Measurements from ENCODE around the gene TNNI3.
A peak's percentile ranks its signal among the peaks of the same experiment; 100 is the strongest.

Gene TNNI3

DNA sequence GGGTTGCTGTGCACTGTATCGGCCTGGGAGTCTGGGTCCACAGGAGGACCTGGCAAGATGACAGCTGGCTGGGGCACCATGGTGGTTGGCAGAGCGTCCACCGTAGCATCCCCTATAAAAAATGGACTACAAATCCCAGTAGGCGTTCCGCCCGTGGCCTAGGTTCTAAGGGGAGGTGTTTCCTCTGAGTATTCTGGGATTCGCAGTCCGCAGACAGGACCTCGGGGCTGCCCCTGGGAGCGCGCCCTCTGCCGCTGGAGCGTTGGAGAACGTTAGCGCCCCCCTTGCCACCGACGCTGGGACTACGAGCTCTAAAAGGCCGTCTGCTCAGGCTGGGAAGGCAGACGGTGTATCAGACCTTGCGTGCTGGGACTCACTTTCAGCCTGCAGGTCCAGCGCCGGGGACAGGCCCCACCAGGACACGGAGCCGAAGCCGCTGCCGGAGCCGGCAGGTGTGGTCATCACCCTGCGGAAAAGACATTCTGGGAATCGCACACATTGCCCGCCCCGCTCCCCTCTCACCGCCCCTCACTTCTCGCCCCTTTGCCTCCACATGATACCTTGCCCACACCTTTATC lies 8.5 kb upstream of the TNNI3 start:
- peak overlapping the region; percentile 63 for H3K4me3 ChIP-seq (ENCODE audit: low read depth, low read length)
- H3K4ac ChIP-seq (ENCODE audit: low read depth, low read length) = no peak overlapping the region
- H4K91ac ChIP-seq (ENCODE audit: low read depth, low read length) = no peak overlapping the region
- no peaks in the 10 kb centered on the region for H3K79me1 ChIP-seq (ENCODE audit: low read length)
- H4K8ac ChIP-seq (ENCODE audit: low read depth, low read length) = no peak overlapping the region
- no peak overlapping the region for H2BK5ac ChIP-seq (ENCODE audit: low read depth, low read length, poor library complexity)
- DNase-seq = peak in 1 of 2 donors; percentile 84
- H3K79me2 ChIP-seq (ENCODE audit: control insufficient read depth, insufficient read depth, low read length, poor library complexity) = no peaks in the 10 kb centered on the region
- peaks cover 3% of the 10 kb centered on the region for H3K9me3 ChIP-seq (ENCODE audit: insufficient read depth, low read depth, low read length)
- H2AFZ ChIP-seq (ENCODE audit: insufficient read depth, low read length, poor library complexity) = peak overlapping the region; percentile 70
- peaks cover 2 to 3% of the 10 kb centered on the region in 2 experiments for H3K4me1 ChIP-seq (ENCODE audit: control insufficient read depth in 1 of 2, insufficient read depth in 2 of 2, low read length in 2 of 2)
- no peak overlapping the region for H2BK12ac ChIP-seq (ENCODE audit: low read length)
- H3K18ac ChIP-seq (ENCODE audit: low read length) = no peak overlapping the region
- no peak overlapping the region for H3K27ac ChIP-seq (ENCODE audit: low read depth, low read length)
- no peak overlapping the region for H2AK5ac ChIP-seq (ENCODE audit: low read length)
- H3K14ac ChIP-seq (ENCODE audit: low read length) = no peak overlapping the region
- H3K27me3 ChIP-seq (ENCODE audit: insufficient read depth, low read length) = peaks cover 7% of the 10 kb centered on the region
- H3K4me2 ChIP-seq (ENCODE audit: low read length) = peak overlapping the region; percentile 69
- no CpG with 5 or more reads among the region's 34 CpGs for WGBS (ENCODE audit: extremely low coverage, insufficient coverage, insufficient read length)
- H2BK120ac ChIP-seq (ENCODE audit: insufficient read depth, low read length, poor library complexity) = no peak overlapping the region
- H4K12ac ChIP-seq (ENCODE audit: low read depth, low read length) = no peak overlapping the region
- no peak overlapping the region for H3K9ac ChIP-seq (ENCODE audit: low read length)
- no peak overlapping the region for H3K23ac ChIP-seq (ENCODE audit: low read length)
- H3K36me3 ChIP-seq (ENCODE audit: control insufficient read depth in 1 of 2, insufficient read depth in 2 of 2, low read length in 2 of 2) = no peaks in the 10 kb centered on the region

DNA sequence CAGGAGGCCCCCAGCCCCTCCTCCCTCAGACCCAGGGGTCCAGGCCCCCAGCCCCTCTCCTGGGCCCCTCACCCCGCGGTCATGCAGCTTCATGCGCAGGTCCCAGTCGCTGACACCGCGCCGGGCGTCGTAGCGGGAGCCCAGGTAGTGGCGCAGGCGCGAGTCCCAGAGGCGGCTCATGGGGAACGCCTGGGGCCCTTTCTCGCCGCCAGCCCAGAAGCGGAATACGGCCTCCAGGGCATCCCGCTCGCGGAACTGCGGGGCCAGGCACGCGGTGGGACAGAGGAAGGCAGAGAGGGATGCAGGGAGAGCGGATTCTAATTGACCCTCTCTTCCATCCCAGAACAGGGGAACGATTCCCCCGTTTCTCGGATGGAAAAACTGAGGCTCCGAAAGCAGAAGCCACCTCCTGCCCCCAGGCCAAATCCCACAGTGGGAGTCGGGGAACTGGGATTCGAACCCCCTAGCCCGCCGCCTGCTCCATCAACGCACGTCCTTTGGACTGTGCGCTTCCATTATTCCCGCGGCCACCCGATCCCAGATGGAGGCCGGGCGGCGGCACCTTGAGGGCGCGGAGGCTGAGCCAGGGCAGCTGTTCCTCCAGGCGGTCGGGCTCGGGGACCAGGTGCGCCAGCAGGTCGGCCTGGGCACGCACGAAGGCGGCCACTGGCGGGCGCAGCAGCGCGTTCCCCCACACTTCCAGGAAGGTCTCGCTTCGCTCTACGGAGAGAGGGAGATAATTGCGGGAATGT lies 4.2 kb upstream of the TNNI3 start:
- Histone ChIP-seq H3K79me2 (ENCODE audit: control insufficient read depth, insufficient read depth, low read length, poor library complexity) (no peaks in the 10 kb centered on the region), H3K18ac (ENCODE audit: low read length) (no peak overlapping the region), H2BK12ac (ENCODE audit: low read length) (no peak overlapping the region), H3K4ac (ENCODE audit: low read depth, low read length) (no peak overlapping the region), H4K91ac (ENCODE audit: low read depth, low read length) (no peak overlapping the region), H3K9me3 (ENCODE audit: insufficient read depth, low read depth, low read length) (peaks cover 6% of the 10 kb centered on the region), H3K4me2 (ENCODE audit: low read length) (no peak overlapping the region), H2AK5ac (ENCODE audit: low read length) (no peak overlapping the region), H3K4me3 (ENCODE audit: low read depth, low read length) (no peak overlapping the region), H2BK120ac (ENCODE audit: insufficient read depth, low read length, poor library complexity) (no peak overlapping the region), H3K9ac (ENCODE audit: low read length) (no peak overlapping the region), H3K27me3 (ENCODE audit: insufficient read depth, low read length) (peaks cover 12% of the 10 kb centered on the region), H3K23ac (ENCODE audit: low read length) (no peak overlapping the region), H2AFZ (ENCODE audit: insufficient read depth, low read length, poor library complexity) (no peak overlapping the region), H4K8ac (ENCODE audit: low read depth, low read length) (no peak overlapping the region), H3K36me3 (ENCODE audit: control insufficient read depth in 1 of 2, insufficient read depth in 2 of 2, low read length in 2 of 2) (no peaks in the 10 kb centered on the region), H3K14ac (ENCODE audit: low read length) (no peak overlapping the region), H4K12ac (ENCODE audit: low read depth, low read length) (no peak overlapping the region), H3K4me1 (ENCODE audit: control insufficient read depth in 1 of 2, insufficient read depth in 2 of 2, low read length in 2 of 2) (peaks cover 2% of the 10 kb centered on the region in 2 experiments), H3K79me1 (ENCODE audit: low read length) (no peaks in the 10 kb centered on the region), H2BK5ac (ENCODE audit: low read depth, low read length, poor library complexity) (no peak overlapping the region), H3K27ac (ENCODE audit: low read depth, low read length) (no peak overlapping the region)
- DNase-seq = no peak
- WGBS (ENCODE audit: extremely low coverage, insufficient coverage, insufficient read length) = no CpG with 5 or more reads among the region's 61 CpGs

DNA sequence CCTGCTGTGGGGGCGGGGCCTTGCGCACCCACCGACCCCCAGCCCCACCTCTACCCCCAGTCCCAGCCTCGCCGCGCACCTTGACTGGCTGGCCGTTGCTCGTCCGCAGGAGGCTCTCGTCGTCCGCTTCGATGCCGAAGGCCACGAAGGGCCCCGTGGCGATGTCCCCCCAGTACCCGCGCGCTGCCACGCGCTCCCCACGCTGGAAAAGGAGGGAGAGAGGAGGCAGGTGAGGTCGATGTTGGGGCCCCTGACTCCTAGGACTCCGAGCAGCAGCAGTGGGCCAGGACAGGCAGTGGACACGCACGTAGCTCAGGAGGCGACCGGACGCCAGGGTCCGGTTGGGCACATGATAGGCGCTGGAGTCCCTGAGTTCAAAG lies 3.4 kb upstream of the TNNI3 start:
- Histone ChIP-seq H3K4me3 (ENCODE audit: low read depth, low read length) (no peak overlapping the region), H2AK5ac (ENCODE audit: low read length) (no peak overlapping the region), H3K23ac (ENCODE audit: low read length) (no peak overlapping the region), H3K27me3 (ENCODE audit: insufficient read depth, low read length) (peaks cover 20% of the 10 kb centered on the region), H3K14ac (ENCODE audit: low read length) (no peak overlapping the region), H4K91ac (ENCODE audit: low read depth, low read length) (no peak overlapping the region), H4K12ac (ENCODE audit: low read depth, low read length) (no peak overlapping the region), H3K4ac (ENCODE audit: low read depth, low read length) (no peak overlapping the region), H2BK120ac (ENCODE audit: insufficient read depth, low read length, poor library complexity) (no peak overlapping the region), H3K9me3 (ENCODE audit: insufficient read depth, low read depth, low read length) (peaks cover 11% of the 10 kb centered on the region), H2BK12ac (ENCODE audit: low read length) (no peak overlapping the region), H2AFZ (ENCODE audit: insufficient read depth, low read length, poor library complexity) (no peak overlapping the region), H3K4me1 (ENCODE audit: control insufficient read depth in 1 of 2, insufficient read depth in 2 of 2, low read length in 2 of 2) (peaks cover 0 to 2% of the 10 kb centered on the region in 2 experiments), H4K8ac (ENCODE audit: low read depth, low read length) (no peak overlapping the region), H3K18ac (ENCODE audit: low read length) (no peak overlapping the region), H2BK5ac (ENCODE audit: low read depth, low read length, poor library complexity) (no peak overlapping the region), H3K9ac (ENCODE audit: low read length) (no peak overlapping the region), H3K27ac (ENCODE audit: low read depth, low read length) (no peak overlapping the region), H3K79me1 (ENCODE audit: low read length) (no peaks in the 10 kb centered on the region), H3K4me2 (ENCODE audit: low read length) (no peak overlapping the region), H3K79me2 (ENCODE audit: control insufficient read depth, insufficient read depth, low read length, poor library complexity) (no peaks in the 10 kb centered on the region), H3K36me3 (ENCODE audit: control insufficient read depth in 1 of 2, insufficient read depth in 2 of 2, low read length in 2 of 2) (no peaks in the 10 kb centered on the region)
- no CpG with 5 or more reads among the region's 32 CpGs for WGBS (ENCODE audit: extremely low coverage, insufficient coverage, insufficient read length)
- DNase-seq = no peak

DNA sequence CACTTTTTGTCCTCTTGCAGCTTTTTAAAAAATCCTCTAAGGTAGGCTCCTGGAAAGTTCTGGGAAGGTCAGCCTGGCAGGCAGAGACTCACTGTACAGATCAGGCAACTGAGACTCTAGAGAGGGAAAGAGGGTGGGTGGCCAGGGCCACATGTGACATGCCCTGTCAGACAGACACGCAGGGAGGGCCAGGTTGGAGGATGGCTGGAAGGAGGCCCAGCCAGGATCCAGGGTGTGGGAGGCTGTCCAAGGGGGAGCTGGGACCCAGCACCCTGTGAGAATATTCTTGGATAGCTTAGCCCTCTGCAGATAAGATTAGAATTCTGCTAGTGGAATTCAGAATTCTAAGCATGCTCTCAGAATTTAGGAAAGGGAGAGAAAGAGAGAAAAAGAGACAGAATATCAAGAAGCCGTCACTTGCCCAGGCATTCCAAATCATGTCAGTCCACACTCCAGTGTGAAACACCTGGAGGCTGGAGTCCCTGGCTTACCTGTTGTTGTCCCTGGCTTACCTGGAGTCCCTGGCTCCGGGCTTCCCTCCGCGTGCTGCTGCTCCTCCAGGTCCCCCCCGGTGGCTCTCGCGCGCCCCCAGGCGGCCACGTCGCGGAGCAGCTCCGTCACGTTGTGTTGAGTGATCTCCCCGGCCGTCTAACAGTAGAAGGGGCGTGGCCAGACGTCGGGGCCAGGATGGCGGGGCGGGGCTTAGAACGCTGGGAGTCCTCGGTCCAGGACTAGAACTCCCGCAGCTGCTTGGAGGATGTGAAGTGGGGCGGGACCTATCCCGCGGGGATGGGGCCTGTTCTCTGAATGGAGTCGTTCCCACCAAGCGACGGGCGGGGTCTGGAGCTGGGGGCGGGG lies 2.8 kb upstream of the TNNI3 start:
- no CpG with 5 or more reads among the region's 33 CpGs for WGBS (ENCODE audit: extremely low coverage, insufficient coverage, insufficient read length)
- Histone ChIP-seq H3K79me2 (ENCODE audit: control insufficient read depth, insufficient read depth, low read length, poor library complexity) (no peaks in the 10 kb centered on the region), H4K8ac (ENCODE audit: low read depth, low read length) (no peak overlapping the region), H3K9ac (ENCODE audit: low read length) (no peak overlapping the region), H3K4me2 (ENCODE audit: low read length) (no peak overlapping the region), H3K36me3 (ENCODE audit: control insufficient read depth in 1 of 2, insufficient read depth in 2 of 2, low read length in 2 of 2) (no peaks in the 10 kb centered on the region), H3K14ac (ENCODE audit: low read length) (no peak overlapping the region), H2AK5ac (ENCODE audit: low read length) (no peak overlapping the region), H3K79me1 (ENCODE audit: low read length) (no peaks in the 10 kb centered on the region), H4K91ac (ENCODE audit: low read depth, low read length) (no peak overlapping the region), H2AFZ (ENCODE audit: insufficient read depth, low read length, poor library complexity) (no peak overlapping the region), H3K4me1 (ENCODE audit: control insufficient read depth in 1 of 2, insufficient read depth in 2 of 2, low read length in 2 of 2) (no peaks in the 10 kb centered on the region), H3K4me3 (ENCODE audit: low read depth, low read length) (no peak overlapping the region), H2BK120ac (ENCODE audit: insufficient read depth, low read length, poor library complexity) (no peak overlapping the region), H3K23ac (ENCODE audit: low read length) (no peak overlapping the region), H3K27me3 (ENCODE audit: insufficient read depth, low read length) (peaks cover 22% of the 10 kb centered on the region), H3K4ac (ENCODE audit: low read depth, low read length) (no peak overlapping the region), H3K18ac (ENCODE audit: low read length) (no peak overlapping the region), H3K9me3 (ENCODE audit: insufficient read depth, low read depth, low read length) (peaks cover 11% of the 10 kb centered on the region), H4K12ac (ENCODE audit: low read depth, low read length) (no peak overlapping the region), H2BK12ac (ENCODE audit: low read length) (no peak overlapping the region), H2BK5ac (ENCODE audit: low read depth, low read length, poor library complexity) (no peak overlapping the region), H3K27ac (ENCODE audit: low read depth, low read length) (no peak overlapping the region)
- peak; percentile 87 to 94 for DNase-seq
